Dedifferentiated amniotic fluid mesenchymal stem cell (primary cell): Measurements from ENCODE around the gene EPHB1.

Experiments used
- DNase-seq: peaks from one replicate; pipeline ENCODE4 v3.0.0-alpha.2; 2016; ENCODE audit errors: extremely low spot score

Gene EPHB1

DNA sequence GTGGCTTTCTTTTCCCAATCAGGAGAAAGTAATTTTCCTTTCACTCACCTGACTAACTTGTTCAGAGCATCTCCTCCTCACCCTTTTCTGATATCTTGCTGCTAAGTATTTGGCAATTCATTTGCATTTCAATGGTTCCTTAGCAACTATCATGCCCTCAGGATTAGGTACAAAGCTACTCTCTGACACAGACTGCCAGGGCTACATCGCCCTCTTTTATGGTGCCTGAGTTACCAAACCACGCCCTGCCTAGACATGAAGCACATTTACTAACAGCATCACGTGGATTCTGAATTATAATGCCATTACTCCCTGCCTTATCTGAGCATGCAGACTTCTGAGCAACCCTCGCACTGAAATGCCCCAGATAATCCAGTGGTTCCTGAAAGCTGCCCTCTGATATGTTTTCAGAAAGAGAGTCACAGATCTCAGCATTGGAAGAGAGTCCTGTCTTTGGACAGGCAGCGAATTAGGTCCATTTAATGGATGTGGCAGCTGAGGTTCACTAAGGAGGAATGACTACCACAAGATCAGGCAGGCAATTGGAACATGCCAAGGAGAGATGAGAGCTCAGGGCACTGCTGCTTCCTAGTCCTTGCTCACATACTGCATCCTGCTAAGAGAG lies 14.5 kb downstream of the EPHB1 start:
- no peak for DNase-seq

DNA sequence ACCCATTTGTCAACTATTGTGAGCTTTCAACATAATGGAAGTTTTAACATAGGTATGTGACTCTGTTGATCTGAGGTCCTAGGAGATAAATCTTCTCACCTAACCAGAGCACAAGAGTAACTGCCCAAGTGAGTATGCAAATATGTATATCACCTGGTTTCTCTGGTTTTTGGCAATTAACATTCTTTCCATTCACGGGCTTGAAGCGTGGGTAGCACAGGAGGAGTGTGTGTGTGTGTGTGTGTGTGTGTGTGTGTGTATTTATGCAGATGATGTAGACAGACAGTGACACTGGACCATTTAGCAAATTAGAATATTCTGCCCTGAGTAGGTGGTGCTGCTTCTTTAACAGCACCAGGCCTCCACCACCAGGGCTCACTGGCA lies 15.0 kb downstream of the EPHB1 start:
- DNase-seq: no peak

DNA sequence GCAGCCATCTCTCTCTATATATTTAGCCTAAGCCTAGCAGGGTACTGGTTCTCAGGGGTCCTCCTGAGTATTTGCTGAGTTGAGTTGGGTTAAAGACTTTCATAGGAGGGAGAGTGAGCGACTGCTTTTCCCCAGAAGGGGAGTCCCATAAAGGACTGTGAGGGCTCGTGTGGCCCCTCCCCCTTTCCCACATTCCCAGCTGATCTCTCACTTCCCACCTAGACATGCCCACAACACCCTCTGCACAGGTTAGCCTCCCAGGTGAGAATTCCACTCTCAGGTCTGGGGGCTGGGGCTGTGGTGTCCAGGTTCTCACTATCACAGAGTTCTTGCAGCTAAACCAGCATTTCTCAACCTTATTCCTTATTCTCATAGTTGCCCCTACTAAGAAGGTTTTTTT lies 15.8 kb downstream of the EPHB1 start:
- no peak for DNase-seq

DNA sequence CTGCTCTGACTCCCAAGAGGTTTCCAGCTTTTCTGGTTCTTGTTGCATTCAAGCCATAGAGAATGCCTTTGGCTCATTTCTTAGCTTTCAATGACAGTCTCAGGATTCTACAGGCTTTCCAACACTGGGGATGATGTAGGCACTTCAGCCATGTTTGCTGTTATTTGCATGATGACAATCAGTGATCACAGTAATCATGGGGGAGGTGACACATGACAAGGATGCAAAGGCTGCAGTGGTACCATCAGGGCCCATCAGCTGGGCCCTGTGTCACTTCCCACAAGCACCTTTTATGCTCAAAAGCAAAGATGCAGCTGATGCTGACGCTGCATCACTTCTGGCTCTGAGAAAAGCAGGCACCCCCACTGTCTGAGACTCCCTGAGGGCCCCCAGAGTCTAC lies 18.6 kb downstream of the EPHB1 start:
- no peak for DNase-seq

DNA sequence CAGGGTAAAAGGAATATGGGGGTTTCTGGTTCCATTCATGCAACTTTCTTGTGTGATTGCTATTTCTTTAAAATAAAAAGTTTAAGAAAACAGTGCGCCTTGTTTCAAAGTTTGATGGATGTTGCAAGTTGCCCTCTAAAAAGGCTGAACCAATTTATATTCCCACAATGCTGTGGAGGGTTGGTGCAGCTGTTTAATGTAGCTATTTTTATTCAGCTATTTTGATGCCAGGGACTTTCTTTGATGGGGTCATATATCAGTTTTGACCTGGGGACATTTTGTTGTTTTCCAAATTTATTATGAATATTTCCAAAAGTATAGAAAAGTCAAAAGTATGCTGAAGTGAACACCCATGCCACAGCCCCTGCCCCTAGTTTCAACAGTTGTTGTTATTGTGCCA lies 20.5 kb downstream of the EPHB1 start:
- no peak for DNase-seq

DNA sequence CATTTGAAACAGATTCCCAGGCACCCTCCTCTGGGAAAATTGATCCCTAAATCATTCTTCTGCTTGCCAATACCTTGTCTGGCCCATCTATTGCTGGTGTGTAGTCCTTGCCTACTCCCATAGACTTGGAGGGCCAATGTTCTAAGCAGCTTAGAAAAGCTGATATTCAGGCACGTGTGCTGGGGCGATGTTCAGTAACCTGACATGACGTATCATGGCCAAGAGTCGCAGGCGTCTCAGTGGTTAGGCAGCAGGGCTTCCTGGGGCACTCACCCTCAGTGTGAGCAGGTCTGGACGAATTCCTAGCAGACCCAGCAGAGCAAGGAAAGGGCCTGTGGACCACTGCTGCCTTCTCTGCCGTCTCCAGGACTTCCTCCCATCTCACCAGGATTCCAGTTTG lies 21.6 kb downstream of the EPHB1 start:
- DNase-seq: no peak

DNA sequence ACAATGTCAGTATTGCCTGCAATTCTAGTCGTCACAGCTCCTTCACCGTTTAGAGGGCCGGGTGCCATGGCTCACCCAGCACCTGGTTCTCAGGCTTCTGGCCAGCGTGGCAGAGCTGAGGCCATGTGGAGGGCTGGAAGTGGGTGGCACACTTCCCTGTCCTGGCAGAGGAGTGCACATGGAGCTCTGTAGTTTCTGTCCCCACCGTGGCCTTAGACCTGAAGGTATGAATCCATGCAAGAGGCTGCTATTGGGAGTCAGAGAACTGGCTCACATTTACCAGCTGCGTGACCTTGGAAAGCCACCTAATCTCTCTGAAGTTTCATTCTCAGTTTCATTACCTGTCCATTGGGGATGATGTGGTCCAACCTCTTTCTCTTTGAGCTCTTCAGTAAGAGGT lies 22.2 kb downstream of the EPHB1 start:
- DNase-seq: no peak

GRCh38 chr3:134820994-134821393 lies 25.9 kb downstream of the EPHB1 start:
- no peak for DNase-seq

- DNase-seq: no peak
Measured at GRCh38 chr3:134822090-134822489, 27.0 kb downstream of the EPHB1 start.

GRCh38 chr3:134823679-134824078 lies 28.6 kb downstream of the EPHB1 start:
- DNase-seq: no peak

- no peak for DNase-seq
Measured at GRCh38 chr3:134824791-134825190, 29.7 kb downstream of the EPHB1 start.

GRCh38 chr3:134827213-134827612 lies 32.2 kb downstream of the EPHB1 start:
- no peak for DNase-seq

DNA sequence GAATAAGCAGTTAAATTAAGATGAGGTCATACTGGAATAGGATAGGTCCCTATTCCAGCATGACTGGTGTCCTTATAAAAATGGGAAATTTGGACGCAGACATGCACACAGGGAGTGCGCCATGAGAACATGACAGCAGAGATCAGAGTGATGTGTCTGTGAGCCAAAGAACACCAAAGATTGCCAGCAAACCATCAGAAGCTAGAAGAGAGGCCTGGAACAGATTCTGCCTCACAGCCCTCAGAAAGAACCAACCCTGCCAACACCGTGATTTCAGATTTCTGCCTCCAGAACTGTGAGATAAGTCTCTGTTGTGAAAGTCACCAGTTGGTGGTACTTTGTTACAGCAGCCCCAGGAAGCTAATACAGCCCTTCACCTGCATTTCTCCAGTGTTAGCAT lies 34.7 kb downstream of the EPHB1 start:
- no peak for DNase-seq

DNA sequence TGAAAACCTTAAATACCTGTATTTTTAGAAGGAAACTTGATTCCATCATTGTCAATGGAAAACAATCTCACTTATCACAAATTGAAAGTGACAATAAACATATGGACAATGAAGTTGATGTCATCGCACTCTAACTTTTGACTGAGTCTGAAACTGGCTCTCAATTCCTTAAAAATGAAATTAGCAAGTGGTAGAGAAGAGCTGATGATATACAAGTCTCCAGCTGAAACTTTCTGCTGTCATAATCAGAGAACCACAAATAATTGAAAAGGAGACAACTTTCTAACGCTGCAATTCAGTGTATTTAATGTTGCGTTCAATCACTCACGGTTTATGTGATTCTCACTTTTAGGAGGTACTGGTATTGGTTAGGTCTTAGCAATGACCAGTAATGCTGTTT lies 37.5 kb downstream of the EPHB1 start:
- no peak for DNase-seq

GRCh38 chr3:134833453-134834163 lies 38.5 kb downstream of the EPHB1 start:
- no peak for DNase-seq

GRCh38 chr3:134836921-134837320 lies 41.9 kb downstream of the EPHB1 start:
- DNase-seq: no peak

GRCh38 chr3:134838599-134838998 lies 43.5 kb downstream of the EPHB1 start:
- no peak for DNase-seq

- DNase-seq: no peak
Measured at GRCh38 chr3:134839422-134839821, 44.4 kb downstream of the EPHB1 start.

DNA sequence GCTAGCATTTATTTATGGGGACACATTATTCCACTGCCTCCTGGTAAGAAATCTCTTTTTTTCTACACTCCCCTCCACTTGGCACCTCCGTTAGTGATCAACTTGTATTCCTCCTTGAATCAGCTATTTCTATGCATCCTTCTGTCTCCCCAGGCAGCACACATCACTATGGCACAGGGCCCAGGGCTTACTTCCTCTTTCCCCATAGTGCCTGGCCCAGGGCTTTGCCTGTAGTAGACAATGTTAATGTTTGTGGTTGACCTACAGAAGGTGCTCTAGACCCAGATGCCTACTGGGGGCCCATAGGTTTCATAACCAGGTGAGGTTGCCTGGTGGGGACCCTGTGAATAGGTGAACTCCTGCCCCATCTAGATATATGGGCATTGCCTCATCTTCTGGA lies 44.9 kb downstream of the EPHB1 start:
- no peak for DNase-seq

- no peak for DNase-seq
Measured at GRCh38 chr3:134840459-134840858, 45.4 kb downstream of the EPHB1 start.

- no peak for DNase-seq
Measured at GRCh38 chr3:134846084-134846483, 51.0 kb downstream of the EPHB1 start.

- peak; percentile 16 for DNase-seq
Measured at GRCh38 chr3:134846911-134847317, 51.9 kb downstream of the EPHB1 start.

- no peak for DNase-seq
Measured at GRCh38 chr3:134847349-134847748, 52.3 kb downstream of the EPHB1 start.

DNA sequence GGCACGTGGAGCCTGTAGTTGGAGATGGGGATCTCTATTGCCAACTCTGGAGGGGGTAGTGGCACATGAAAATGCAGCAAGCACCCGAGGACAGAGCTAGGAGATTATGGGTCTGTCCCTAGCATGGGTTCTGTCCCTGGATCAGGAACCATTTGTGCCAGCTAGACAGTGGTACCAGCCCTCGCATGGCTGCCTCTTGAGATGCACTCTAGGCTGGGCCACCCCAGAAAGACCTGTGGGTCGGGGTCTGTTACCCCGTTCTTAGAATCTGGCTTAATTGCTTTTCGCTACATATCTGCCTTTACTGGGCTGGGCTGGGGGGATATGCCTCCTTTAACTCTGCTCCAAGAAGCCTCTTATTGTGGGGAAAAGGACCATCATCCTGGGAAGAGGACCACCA lies 54.5 kb downstream of the EPHB1 start:
- DNase-seq: no peak
